H1 (cell line): ENCODE measurements around the gene ETS1. TPM values are rescaled to one million over a fixed set of nuclear protein-coding genes. Genes with fewer than 3 reads are reported as not detected.

ENCODE experiments used
- ATF2 ChIP-seq: IDR thresholded peaks from 2 replicates; pipeline ENCODE4 v1.6.1; 2012; ENCODE audit warnings: low read length, inconsistent platforms
- CHD7 ChIP-seq: fragments of 300-600 bp; sonication (generic); IDR thresholded peaks from 2 replicates; pipeline ENCODE4 v1.7.1; 2012; ENCODE audit warnings: low read length, moderate library complexity, mild to moderate bottlenecking, inconsistent platforms; ENCODE audit not compliant: insufficient replicate concordance
- EZH2 ChIP-seq: fragments of 200-600 bp; sonication (generic); IDR thresholded peaks from 2 replicates; pipeline ENCODE4 v1.7.1; 2012; ENCODE audit warnings: low read depth, mild to moderate bottlenecking, moderate library complexity, low read length, inconsistent platforms; ENCODE audit not compliant: severe bottlenecking
- JUN ChIP-seq: IDR thresholded peaks from 2 replicates; pipeline ENCODE4 v1.6.1; 2011; ENCODE audit warnings: low read depth, mild to moderate bottlenecking, improper control_type of control experiment, low read length
- JUND ChIP-seq: IDR thresholded peaks from 2 replicates; pipeline ENCODE4 v1.6.1; 2011; ENCODE audit warnings: mild to moderate bottlenecking, improper control_type of control experiment, low read length
- TAF1 ChIP-seq: IDR thresholded peaks from 2 replicates; pipeline ENCODE4 v1.6.1; 2011; ENCODE audit warnings: mild to moderate bottlenecking, low read depth, low read length
- TCF12 ChIP-seq: IDR thresholded peaks from 2 replicates; pipeline ENCODE4 v1.6.1; 2011; ENCODE audit warnings: low read depth, mild to moderate bottlenecking, low read length
- polyA plus RNA-seq, 7 experiments: library from polyadenylated mRNA; depleted of rRNA in 3 of 7; stranded (reverse) in 5 of 7; unstranded in 2 of 7; fragments of >200 nt in 5 of 7; fragments of 200-250 nt in 2 of 7; gene quantifications; 1 replicate in 5 of 7; 2 replicates in 1 of 7; 4 replicates in 1 of 7; pipeline versions ENCODE4 v1.2.1 to v1.2.3, GENCODE V29; 2011 to 2013; ENCODE audit warnings: missing spikeins in 2 of 7, mixed read lengths in 2 of 7
- total RNA-seq: library from RNA; stranded (reverse); fragmentation: NEBNext Ultra II Directional; extraction: Animal tissue kit (Norgen Biotek cat#: 25700); gene quantifications from 2 replicates; pipeline ENCODE4 v1.2.1, GENCODE V29; 2021

ETS1 gene
- total and polyA plus RNA-seq, 2 of the 8 experiments (the other 6 are each of a cell fraction or from before 2014, with no cell fraction given): 10.0 to 35.3 TPM

- TF ChIP-seq CHD7 (no peak), TCF12 (no peak), EZH2 (no peak), TAF1 (no peak), JUN (no peak), JUND (no peak), ATF2 (no peak)
Observed at GRCh38 chr11:128531588-128531987, 55.8 kb downstream of the ETS1 start (continued).
